H1 (cell line): ENCODE measurements around the gene STEAP2. TPM values are rescaled to one million over a fixed set of nuclear protein-coding genes. Genes with fewer than 3 reads are reported as not detected.

Experiments used
- CBX8 ChIP-seq: fragments of 300-800, 300-1000 bp; sonication (generic); IDR thresholded peaks from 2 replicates; pipeline ENCODE4 v1.7.1; 2016; ENCODE audit warnings: low read depth, low read length, borderline replicate concordance
- CTBP2 ChIP-seq: IDR thresholded peaks from 2 replicates; pipeline ENCODE4 v1.7.0; 2011; ENCODE audit warnings: borderline replicate concordance, mild to moderate bottlenecking, moderate library complexity, mixed read lengths, low read length; ENCODE audit not compliant: insufficient read depth, insufficient read length
- GTF2F1 ChIP-seq: IDR thresholded peaks from 2 replicates; pipeline ENCODE4 v1.6.1; 2012; ENCODE audit warnings: low read depth, low read length, improper control_type of control experiment, borderline replicate concordance
- POU5F1 ChIP-seq: IDR thresholded peaks from 2 replicates; pipeline ENCODE4 v1.6.1; 2011; ENCODE audit warnings: low read depth, mild to moderate bottlenecking, low read length, moderate library complexity
- RFX5 ChIP-seq: IDR thresholded peaks from 2 replicates; pipeline ENCODE4 v1.6.1; 2011; ENCODE audit warnings: low read depth, low read length, improper control_type of control experiment, borderline replicate concordance
- RXRA ChIP-seq: IDR thresholded peaks from 2 replicates; pipeline ENCODE4 v1.6.1; 2011; ENCODE audit warnings: low read depth, mild to moderate bottlenecking, low read length, moderate library complexity; ENCODE audit not compliant: insufficient read depth
- YY1 ChIP-seq: IDR thresholded peaks from 2 replicates; pipeline ENCODE4 v1.6.1; 2011; ENCODE audit warnings: low read depth, mild to moderate bottlenecking, low read length
- polyA plus RNA-seq, 7 experiments: library from polyadenylated mRNA; depleted of rRNA in 3 of 7; stranded (reverse) in 5 of 7; unstranded in 2 of 7; fragments of >200 nt in 5 of 7; fragments of 200-250 nt in 2 of 7; gene quantifications; 1 replicate in 5 of 7; 2 replicates in 1 of 7; 4 replicates in 1 of 7; pipeline versions ENCODE4 v1.2.1 to v1.2.3, GENCODE V29; 2011 to 2013; ENCODE audit warnings: missing spikeins in 2 of 7, mixed read lengths in 2 of 7
- total RNA-seq: library from RNA; stranded (reverse); fragmentation: NEBNext Ultra II Directional; extraction: Animal tissue kit (Norgen Biotek cat#: 25700); gene quantifications from 2 replicates; pipeline ENCODE4 v1.2.1, GENCODE V29; 2021
- TF ChIP-seq, protein P1 (sequence below), 3 experiments: IDR thresholded peaks; 1 replicate in 2 of 3; 2 replicates in 1 of 3; pipeline versions ENCODE4 v1.5.1 to v1.6.1; 2011; ENCODE audit warnings: low read length in 3 of 3, mild to moderate bottlenecking in 3 of 3, inconsistent platforms in 2 of 3, low read depth in 1 of 3, moderate library complexity in 1 of 3; ENCODE audit not compliant: insufficient read depth in 1 of 3; ENCODE audit errors: control extremely low read depth in 1 of 3

STEAP2 gene
- total and polyA plus RNA-seq, 2 of the 8 experiments (the other 6 are each of a cell fraction or from before 2014, with no cell fraction given) = 13.4 to 18.4 TPM

DNA sequence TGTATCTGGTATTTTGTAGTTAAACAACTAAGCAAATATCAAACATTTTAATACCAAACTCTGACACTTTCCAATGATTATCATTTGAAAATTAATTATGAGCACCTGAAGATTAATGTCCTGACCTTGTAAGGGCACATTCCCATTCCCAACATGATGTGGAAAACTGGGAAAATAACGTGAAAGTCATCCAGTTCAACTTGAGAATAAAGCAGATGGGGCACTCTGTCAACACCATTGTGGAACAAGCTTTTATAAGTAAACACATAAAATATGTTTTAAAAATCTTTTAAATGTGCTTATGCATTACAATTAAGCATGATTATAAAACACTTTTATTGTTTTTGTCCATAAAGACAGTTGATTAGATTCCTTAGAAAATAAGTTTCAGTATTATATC, 14.1 kb downstream of the STEAP2 start (continued):
- TF ChIP-seq CBX8 (no peak), POU5F1 (no peak), YY1 (no peak), RFX5 (no peak), RXRA (no peak), GTF2F1 (no peak), CTBP2 (no peak)
- TF ChIP-seq, protein P1, sequence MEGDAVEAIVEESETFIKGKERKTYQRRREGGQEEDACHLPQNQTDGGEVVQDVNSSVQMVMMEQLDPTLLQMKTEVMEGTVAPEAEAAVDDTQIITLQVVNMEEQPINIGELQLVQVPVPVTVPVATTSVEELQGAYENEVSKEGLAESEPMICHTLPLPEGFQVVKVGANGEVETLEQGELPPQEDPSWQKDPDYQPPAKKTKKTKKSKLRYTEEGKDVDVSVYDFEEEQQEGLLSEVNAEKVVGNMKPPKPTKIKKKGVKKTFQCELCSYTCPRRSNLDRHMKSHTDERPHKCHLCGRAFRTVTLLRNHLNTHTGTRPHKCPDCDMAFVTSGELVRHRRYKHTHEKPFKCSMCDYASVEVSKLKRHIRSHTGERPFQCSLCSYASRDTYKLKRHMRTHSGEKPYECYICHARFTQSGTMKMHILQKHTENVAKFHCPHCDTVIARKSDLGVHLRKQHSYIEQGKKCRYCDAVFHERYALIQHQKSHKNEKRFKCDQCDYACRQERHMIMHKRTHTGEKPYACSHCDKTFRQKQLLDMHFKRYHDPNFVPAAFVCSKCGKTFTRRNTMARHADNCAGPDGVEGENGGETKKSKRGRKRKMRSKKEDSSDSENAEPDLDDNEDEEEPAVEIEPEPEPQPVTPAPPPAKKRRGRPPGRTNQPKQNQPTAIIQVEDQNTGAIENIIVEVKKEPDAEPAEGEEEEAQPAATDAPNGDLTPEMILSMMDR (IDR thresholded peaks at IDR 0.05; ENCODE audit: control extremely low read depth in 1 of 3, insufficient read depth in 1 of 3, low read depth in 1 of 3, low read length in 3 of 3) = no peak
